HG03469 (cell line): Measurements from ENCODE around the gene PRG3.
A peak's percentile ranks its signal among the peaks of the same experiment; 100 is the strongest.
"Not testable (repeated sequence)": the region's sequence is repeated elsewhere in the genome, so short reads cannot be mapped to it uniquely, and the experiment has no call there.

Source experiments
- ATAC-seq: cut with Tn5 transposase; IDR thresholded peaks from one replicate; pipeline ENCODE4 v1.9.1; 2021; ENCODE audit warnings: mild to moderate bottlenecking, moderate library complexity, moderate number of reproducible peaks; ENCODE audit not compliant: unreplicated experiment

PRG3 gene

GRCh38 chr11:57409321-57410100, 28.6 kb upstream of the PRG3 start:
- no peak for ATAC-seq

- ATAC-seq, result no peak
Measured at GRCh38 chr11:57408771-57409170, 27.8 kb upstream of the PRG3 start.

- no peak for ATAC-seq
Measured at GRCh38 chr11:57407941-57408475, 27.1 kb upstream of the PRG3 start.

GRCh38 chr11:57407010-57407920, 26.3 kb upstream of the PRG3 start:
- ATAC-seq, result no peak

- peak; percentile 79 for ATAC-seq
Measured at GRCh38 chr11:57406337-57406904, 25.5 kb upstream of the PRG3 start.

- no peak for ATAC-seq
Measured at GRCh38 chr11:57405271-57405860, 24.4 kb upstream of the PRG3 start.

GRCh38 chr11:57403802-57404147, 22.8 kb upstream of the PRG3 start:
- no peak for ATAC-seq

- ATAC-seq, result not testable (repeated sequence)
Measured at GRCh38 chr11:57403003-57403801, 22.3 kb upstream of the PRG3 start.

- ATAC-seq, result no peak
Measured at GRCh38 chr11:57402188-57403002, 21.4 kb upstream of the PRG3 start.

GRCh38 chr11:57399972-57400578, 19.1 kb upstream of the PRG3 start:
- ATAC-seq, result no peak

- ATAC-seq, result no peak
Measured at GRCh38 chr11:57399221-57399620, 18.3 kb upstream of the PRG3 start.

- ATAC-seq, result no peak
Measured at GRCh38 chr11:57397394-57397990, 16.5 kb upstream of the PRG3 start.

GRCh38 chr11:57396744-57397143, 15.8 kb upstream of the PRG3 start:
- ATAC-seq, result no peak

- ATAC-seq, result no peak
Measured at GRCh38 chr11:57395905-57396623, 15.1 kb upstream of the PRG3 start.

GRCh38 chr11:57394203-57394965, 13.4 kb upstream of the PRG3 start:
- ATAC-seq, result no peak

GRCh38 chr11:57392763-57393105, 11.8 kb upstream of the PRG3 start:
- no peak for ATAC-seq

GRCh38 chr11:57392066-57392762, 11.3 kb upstream of the PRG3 start:
- no peak for ATAC-seq
